LNCAP (cell line): ENCODE results near the gene PRSS56.

ENCODE experiments used
- CTCF ChIP-seq: fragments of 450-650 bp; IDR thresholded peaks from 2 replicates; pipeline ENCODE4 v1.5.1; 2017; ENCODE audit warnings: mild to moderate bottlenecking

Gene PRSS56

GRCh38 chr2:232519581-232520438 is at the start of gene PRSS56:
Gene PRSS56 (plus strand): TSS chr2:232520388. CDS start chr2:232520599, 211 bp downstream.
- no peak for TF ChIP-seq CTCF

GRCh38 chr2:232473467-232473890 is 46.7 kb upstream of the PRSS56 start:
- no peak for TF ChIP-seq CTCF

- TF ChIP-seq CTCF, result no peak
Observed at GRCh38 chr2:232476045-232476444, 44.1 kb upstream of the PRSS56 start.

- TF ChIP-seq CTCF, result no peak
Observed at GRCh38 chr2:232476791-232477190, 43.4 kb upstream of the PRSS56 start.

- TF ChIP-seq CTCF, result no peak
Observed at GRCh38 chr2:232477751-232478510, 42.3 kb upstream of the PRSS56 start.

- no peak for TF ChIP-seq CTCF
Observed at GRCh38 chr2:232478571-232479340, 41.4 kb upstream of the PRSS56 start.
